SK-N-SH treated with all-trans-retinoic acid at 6 μM for 48 hours (cell line): ENCODE measurements around the gene MROH7.

Experiments used
- ATAC-seq: fragments of 200-7000 bp; cut with Tn5 transposase; 3 replicates; pipeline ENCODE4 v1.9.1; 2020; ENCODE audit warnings: mild to moderate bottlenecking, moderate library complexity
- ARNTL ChIP-seq: fragments of 450-650 bp; formaldehyde crosslinking; IDR thresholded peaks from 2 replicates; pipeline ENCODE4 v1.5.0; 2020; ENCODE audit warnings: low read depth, mild to moderate bottlenecking, moderate library complexity, borderline replicate concordance
- BACH2 ChIP-seq: fragments of 250-450 bp; sonication (Bioruptor Pico); IDR thresholded peaks from 2 replicates; pipeline ENCODE4 v1.9.0; 2021; ENCODE audit warnings: mild to moderate bottlenecking, borderline replicate concordance
- CSDC2 ChIP-seq: fragments of 250-450 bp; sonication (Bioruptor Pico); IDR thresholded peaks from 2 replicates; pipeline ENCODE4 v1.5.0; 2020; ENCODE audit warnings: mild to moderate bottlenecking, moderate library complexity
- ESRRG ChIP-seq: fragments of 250-450 bp; sonication (Bioruptor Pico); IDR thresholded peaks from 2 replicates; pipeline ENCODE4 v1.6.1; 2021; ENCODE audit warnings: mild to moderate bottlenecking
- GLIS3 ChIP-seq: fragments of 250-450 bp; sonication (Bioruptor Pico); IDR thresholded peaks from 2 replicates; pipeline ENCODE4 v1.5.0; 2020; ENCODE audit warnings: mild to moderate bottlenecking, moderate library complexity
- OSR1 ChIP-seq: fragments of 250-450 bp; sonication (Bioruptor Pico); IDR thresholded peaks from 2 replicates; pipeline ENCODE4 v1.8.0; 2022; ENCODE audit warnings: moderate library complexity, mild to moderate bottlenecking, inconsistent platforms
- PPARA ChIP-seq: fragments of 250-450 bp; sonication (Bioruptor Pico); IDR thresholded peaks from 2 replicates; pipeline ENCODE4 v1.5.0; 2020; ENCODE audit warnings: mild to moderate bottlenecking, borderline replicate concordance
- SNAI2 ChIP-seq: fragments of 250-450 bp; sonication (Bioruptor Pico); IDR thresholded peaks from 2 replicates; pipeline ENCODE4 v1.5.0; 2020; ENCODE audit warnings: mild to moderate bottlenecking, moderate library complexity
- TCF4 ChIP-seq: fragments of 250-450 bp; sonication (Bioruptor Pico); IDR thresholded peaks from 2 replicates; pipeline ENCODE4 v1.8.0; 2021; ENCODE audit warnings: mild to moderate bottlenecking, moderate library complexity, borderline replicate concordance
- TOX ChIP-seq: fragments of 250-450 bp; sonication (Bioruptor Pico); IDR thresholded peaks from 2 replicates; pipeline ENCODE4 v1.8.0; 2021; ENCODE audit warnings: mild to moderate bottlenecking, moderate library complexity, borderline replicate concordance
- ZFP3 ChIP-seq: fragments of 250-450 bp; sonication (Bioruptor Pico); IDR thresholded peaks from 2 replicates; pipeline ENCODE4 v1.5.0; 2020; ENCODE audit warnings: mild to moderate bottlenecking, moderate library complexity
- ZFP30 ChIP-seq: fragments of 450-650 bp; formaldehyde crosslinking; IDR thresholded peaks from 2 replicates; pipeline ENCODE4 v1.5.0; 2022; ENCODE audit warnings: mild to moderate bottlenecking, moderate library complexity
- ZNF70 ChIP-seq: fragments of 450-650 bp; formaldehyde crosslinking; IDR thresholded peaks from 2 replicates; pipeline ENCODE4 v1.5.0; 2020; ENCODE audit warnings: mild to moderate bottlenecking, moderate library complexity
- ZNF8 ChIP-seq: fragments of 450-650 bp; formaldehyde crosslinking; IDR thresholded peaks from 2 replicates; pipeline ENCODE4 v1.5.0; 2020; ENCODE audit warnings: mild to moderate bottlenecking, moderate library complexity
- TF ChIP-seq, protein P1 (sequence below): fragments of 250-450 bp; sonication (Bioruptor Pico); IDR thresholded peaks from 2 replicates; pipeline ENCODE4 v1.8.0; 2021; ENCODE audit warnings: low read depth, mild to moderate bottlenecking, moderate library complexity, borderline replicate concordance
- TF ChIP-seq, protein P2 (sequence below): fragments of 250-450 bp; sonication (Bioruptor Pico); IDR thresholded peaks from 2 replicates; pipeline ENCODE4 v1.5.0; 2020; ENCODE audit warnings: mild to moderate bottlenecking, moderate library complexity
- TF ChIP-seq, protein P3 (sequence below): fragments of 250-450 bp; sonication (Bioruptor Pico); IDR thresholded peaks from 2 replicates; pipeline ENCODE4 v1.8.0; 2020; ENCODE audit warnings: mild to moderate bottlenecking, moderate library complexity, borderline replicate concordance
- TF ChIP-seq, protein P4 (sequence below): fragments of 250-450 bp; sonication (Bioruptor Pico); IDR thresholded peaks from 2 replicates; pipeline ENCODE4 v1.5.1; 2020; ENCODE audit warnings: low read depth, mild to moderate bottlenecking, moderate library complexity

MROH7 gene

DNA sequence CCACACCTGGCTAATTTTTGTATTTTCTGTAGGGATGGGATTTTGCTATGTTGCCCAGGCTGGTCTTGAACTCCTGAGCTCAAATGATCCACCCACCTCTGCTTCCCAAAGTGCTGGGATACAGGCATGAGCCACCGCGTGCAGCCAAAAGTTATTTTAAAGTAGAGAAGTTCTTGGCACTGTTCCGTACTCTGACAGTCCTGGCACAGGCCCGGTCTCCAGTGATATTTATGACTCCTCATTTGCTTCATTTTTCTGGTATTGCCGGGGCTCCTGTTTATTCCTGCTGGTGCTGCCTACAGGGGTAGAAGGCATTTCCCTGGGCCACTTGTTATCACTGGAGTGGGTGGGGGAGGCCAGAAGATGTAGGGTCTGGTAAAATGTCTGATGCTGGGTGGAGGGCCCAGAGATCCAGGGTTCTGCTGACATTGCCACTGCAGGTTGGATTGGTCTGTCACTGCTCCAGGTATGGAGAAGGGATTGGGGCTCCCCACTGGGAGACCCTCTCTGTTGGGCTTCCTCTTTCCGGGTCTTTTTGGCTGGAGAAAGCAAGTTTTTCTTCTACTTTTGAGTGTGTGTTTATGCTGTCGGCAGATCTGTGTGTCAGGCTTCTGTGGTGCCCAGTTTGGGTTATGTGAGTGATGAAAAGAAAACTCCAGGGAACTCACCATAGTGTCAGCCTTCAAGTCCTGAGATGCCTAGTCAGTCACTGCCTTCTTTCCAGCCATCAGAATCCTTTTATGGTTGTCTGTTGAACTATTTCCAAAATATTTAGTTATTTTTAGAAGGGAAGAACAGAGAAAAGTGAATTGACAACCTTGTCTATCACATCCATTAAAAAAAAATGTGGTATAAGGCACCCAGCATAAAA, 4.5 kb downstream of the MROH7 start (continued):
- no peak for TF ChIP-seq SNAI2 (CRISPR knock-in tag)
- TF ChIP-seq ESRRG (CRISPR knock-in tag), result no peak
- no peak for TF ChIP-seq PPARA (CRISPR knock-in tag)
- TF ChIP-seq BACH2, result no peak
- TF ChIP-seq GLIS3, result no peak
- TF ChIP-seq, all 23 proteins: peak for 0

DNA sequence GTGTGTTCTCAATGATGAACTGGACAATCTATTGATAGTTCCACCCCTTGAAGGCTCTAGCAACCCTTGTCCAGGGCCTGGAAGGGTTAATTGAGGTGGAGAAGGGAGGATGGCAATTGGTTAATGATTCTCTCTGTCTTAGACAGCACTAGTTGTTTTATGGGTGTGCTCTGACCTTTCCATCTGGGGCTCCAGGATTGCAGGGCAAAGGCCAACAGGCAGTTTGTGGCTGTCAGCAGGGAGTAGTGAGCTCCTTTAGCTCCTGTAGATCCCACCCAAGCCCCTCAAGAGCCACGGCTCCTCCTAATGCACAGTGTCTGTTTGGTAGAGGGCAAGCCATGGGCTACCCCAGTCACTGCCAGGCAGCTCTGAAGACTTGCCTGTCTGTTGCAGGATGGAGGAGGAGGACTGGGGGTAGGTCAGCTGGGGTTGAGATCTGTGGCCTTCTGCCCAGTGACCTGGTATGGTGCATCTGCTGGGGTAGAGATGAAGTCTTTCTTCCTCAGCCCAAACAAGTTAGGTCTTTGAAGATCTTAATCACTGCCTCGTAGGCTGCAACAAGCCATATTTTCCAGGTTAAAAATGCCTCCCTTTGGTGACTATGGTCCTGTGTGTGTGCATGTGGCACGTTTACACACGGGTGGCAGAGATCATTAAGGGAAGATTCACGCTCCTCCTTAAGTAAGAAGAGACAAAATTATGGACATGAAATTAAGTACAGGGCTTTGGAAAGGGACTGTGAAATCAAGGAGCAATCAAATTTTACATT, 7.7 kb downstream of the MROH7 start:
- TF ChIP-seq TCF4 (CRISPR knock-in tag) (no peak), SNAI2 (CRISPR knock-in tag) (no peak), ESRRG (CRISPR knock-in tag) (no peak), PPARA (CRISPR knock-in tag) (no peak), ZFP30 (CRISPR knock-in tag) (no peak)
- TF ChIP-seq, protein P1, sequence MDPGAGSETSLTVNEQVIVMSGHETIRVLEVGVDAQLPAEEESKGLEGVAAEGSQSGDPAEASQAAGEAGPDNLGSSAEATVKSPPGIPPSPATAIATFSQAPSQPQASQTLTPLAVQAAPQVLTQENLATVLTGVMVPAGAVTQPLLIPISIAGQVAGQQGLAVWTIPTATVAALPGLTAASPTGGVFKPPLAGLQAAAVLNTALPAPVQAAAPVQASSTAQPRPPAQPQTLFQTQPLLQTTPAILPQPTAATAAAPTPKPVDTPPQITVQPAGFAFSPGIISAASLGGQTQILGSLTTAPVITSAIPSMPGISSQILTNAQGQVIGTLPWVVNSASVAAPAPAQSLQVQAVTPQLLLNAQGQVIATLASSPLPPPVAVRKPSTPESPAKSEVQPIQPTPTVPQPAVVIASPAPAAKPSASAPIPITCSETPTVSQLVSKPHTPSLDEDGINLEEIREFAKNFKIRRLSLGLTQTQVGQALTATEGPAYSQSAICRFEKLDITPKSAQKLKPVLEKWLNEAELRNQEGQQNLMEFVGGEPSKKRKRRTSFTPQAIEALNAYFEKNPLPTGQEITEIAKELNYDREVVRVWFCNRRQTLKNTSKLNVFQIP (CRISPR knock-in tag), result no peak
- ATAC-seq, result no peak

DNA sequence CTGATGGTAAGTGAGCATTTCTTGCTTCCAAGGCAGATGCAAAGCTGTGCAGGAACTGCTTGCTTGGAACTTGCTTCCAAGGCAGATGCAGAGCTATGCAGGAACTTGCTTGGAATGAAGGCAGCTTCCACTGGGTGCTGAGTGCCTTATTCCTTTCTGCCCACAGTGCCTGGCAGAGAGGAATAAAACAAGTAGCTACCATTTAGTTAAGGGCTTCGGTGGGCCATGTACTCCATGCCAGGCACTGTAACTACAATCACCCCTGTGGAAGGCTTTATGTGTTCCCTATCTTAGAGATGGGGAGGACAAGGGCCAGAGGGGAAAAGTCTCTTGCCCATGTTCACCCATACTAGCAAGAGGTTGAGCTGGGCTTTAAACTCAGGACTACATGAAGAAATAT, 8.3 kb downstream of the MROH7 start:
- TF ChIP-seq, protein P2, sequence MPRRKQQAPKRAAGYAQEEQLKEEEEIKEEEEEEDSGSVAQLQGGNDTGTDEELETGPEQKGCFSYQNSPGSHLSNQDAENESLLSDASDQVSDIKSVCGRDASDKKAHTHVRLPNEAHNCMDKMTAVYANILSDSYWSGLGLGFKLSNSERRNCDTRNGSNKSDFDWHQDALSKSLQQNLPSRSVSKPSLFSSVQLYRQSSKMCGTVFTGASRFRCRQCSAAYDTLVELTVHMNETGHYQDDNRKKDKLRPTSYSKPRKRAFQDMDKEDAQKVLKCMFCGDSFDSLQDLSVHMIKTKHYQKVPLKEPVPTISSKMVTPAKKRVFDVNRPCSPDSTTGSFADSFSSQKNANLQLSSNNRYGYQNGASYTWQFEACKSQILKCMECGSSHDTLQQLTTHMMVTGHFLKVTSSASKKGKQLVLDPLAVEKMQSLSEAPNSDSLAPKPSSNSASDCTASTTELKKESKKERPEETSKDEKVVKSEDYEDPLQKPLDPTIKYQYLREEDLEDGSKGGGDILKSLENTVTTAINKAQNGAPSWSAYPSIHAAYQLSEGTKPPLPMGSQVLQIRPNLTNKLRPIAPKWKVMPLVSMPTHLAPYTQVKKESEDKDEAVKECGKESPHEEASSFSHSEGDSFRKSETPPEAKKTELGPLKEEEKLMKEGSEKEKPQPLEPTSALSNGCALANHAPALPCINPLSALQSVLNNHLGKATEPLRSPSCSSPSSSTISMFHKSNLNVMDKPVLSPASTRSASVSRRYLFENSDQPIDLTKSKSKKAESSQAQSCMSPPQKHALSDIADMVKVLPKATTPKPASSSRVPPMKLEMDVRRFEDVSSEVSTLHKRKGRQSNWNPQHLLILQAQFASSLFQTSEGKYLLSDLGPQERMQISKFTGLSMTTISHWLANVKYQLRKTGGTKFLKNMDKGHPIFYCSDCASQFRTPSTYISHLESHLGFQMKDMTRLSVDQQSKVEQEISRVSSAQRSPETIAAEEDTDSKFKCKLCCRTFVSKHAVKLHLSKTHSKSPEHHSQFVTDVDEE, result no peak
- TF ChIP-seq, all 23 proteins: peak for 0
- no peak for ATAC-seq

DNA sequence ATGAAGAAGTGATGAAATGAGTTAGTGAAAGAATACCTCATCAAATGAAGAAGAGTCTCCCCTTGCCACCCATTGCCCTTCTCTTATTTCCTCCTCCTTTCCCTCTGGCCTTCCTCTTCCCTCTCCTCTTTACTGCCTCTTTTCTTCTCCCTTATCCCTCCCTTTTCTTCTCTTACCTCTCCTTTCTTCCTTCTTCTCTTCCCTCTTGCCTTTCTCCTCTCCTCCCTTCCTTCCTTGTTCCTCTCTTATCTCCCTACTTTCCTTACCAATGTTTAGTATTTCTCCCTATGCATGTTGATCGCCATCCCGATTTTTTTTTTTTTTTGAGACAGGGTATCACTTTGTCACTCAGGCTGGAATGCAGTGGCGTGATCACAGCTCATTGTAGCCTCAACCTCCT, 8.8 kb downstream of the MROH7 start:
- no peak for TF ChIP-seq ZFP3 (CRISPR knock-in tag)
- no peak for TF ChIP-seq GLIS3
- no peak for TF ChIP-seq ZNF8 (CRISPR knock-in tag)
- TF ChIP-seq ZFP30 (CRISPR knock-in tag), result no peak
- TF ChIP-seq OSR1 (CRISPR knock-in tag), result no peak
- no peak for TF ChIP-seq TOX
- TF ChIP-seq CSDC2 (CRISPR knock-in tag), result no peak
- no peak for ATAC-seq

DNA sequence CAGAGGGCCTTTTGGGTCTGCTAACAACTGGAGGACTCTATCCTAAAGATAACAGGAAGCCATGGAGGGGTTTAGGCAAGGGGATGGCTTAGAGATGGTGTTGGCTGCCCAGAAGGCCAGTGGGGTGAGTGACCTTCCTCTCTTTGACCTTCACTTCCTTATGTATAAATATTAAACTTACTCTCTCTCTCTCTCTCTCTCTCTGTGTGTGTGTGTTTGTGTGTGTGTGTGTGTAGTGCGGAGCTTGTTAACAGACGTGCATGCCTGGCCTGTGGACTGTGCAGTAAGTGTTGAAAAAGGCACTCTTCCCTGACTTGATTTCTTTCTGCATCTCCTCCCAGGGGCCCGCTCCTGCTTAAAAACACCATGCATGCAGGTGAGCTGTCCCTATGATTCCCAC, 10.0 kb downstream of the MROH7 start:
- ATAC-seq, result no peak
- TF ChIP-seq, protein P1 (CRISPR knock-in tag), result no peak
- no peak for TF ChIP-seq ESRRG (CRISPR knock-in tag)
- TF ChIP-seq ARNTL (CRISPR knock-in tag), result no peak
- TF ChIP-seq BACH2, result no peak
- no peak for TF ChIP-seq ZNF8 (CRISPR knock-in tag)
- TF ChIP-seq, protein P3, sequence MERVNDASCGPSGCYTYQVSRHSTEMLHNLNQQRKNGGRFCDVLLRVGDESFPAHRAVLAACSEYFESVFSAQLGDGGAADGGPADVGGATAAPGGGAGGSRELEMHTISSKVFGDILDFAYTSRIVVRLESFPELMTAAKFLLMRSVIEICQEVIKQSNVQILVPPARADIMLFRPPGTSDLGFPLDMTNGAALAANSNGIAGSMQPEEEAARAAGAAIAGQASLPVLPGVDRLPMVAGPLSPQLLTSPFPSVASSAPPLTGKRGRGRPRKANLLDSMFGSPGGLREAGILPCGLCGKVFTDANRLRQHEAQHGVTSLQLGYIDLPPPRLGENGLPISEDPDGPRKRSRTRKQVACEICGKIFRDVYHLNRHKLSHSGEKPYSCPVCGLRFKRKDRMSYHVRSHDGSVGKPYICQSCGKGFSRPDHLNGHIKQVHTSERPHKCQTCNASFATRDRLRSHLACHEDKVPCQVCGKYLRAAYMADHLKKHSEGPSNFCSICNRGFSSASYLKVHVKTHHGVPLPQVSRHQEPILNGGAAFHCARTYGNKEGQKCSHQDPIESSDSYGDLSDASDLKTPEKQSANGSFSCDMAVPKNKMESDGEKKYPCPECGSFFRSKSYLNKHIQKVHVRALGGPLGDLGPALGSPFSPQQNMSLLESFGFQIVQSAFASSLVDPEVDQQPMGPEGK, result no peak
- TF ChIP-seq CSDC2 (CRISPR knock-in tag), result no peak
- no peak for TF ChIP-seq TCF4 (CRISPR knock-in tag)
- TF ChIP-seq ZFP30 (CRISPR knock-in tag), result no peak
- TF ChIP-seq, protein P4, sequence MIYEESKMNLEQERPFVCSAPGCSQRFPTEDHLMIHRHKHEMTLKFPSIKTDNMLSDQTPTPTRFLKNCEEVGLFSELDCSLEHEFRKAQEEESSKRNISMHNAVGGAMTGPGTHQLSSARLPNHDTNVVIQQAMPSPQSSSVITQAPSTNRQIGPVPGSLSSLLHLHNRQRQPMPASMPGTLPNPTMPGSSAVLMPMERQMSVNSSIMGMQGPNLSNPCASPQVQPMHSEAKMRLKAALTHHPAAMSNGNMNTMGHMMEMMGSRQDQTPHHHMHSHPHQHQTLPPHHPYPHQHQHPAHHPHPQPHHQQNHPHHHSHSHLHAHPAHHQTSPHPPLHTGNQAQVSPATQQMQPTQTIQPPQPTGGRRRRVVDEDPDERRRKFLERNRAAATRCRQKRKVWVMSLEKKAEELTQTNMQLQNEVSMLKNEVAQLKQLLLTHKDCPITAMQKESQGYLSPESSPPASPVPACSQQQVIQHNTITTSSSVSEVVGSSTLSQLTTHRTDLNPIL (CRISPR knock-in tag), result no peak
- TF ChIP-seq ZNF70 (CRISPR knock-in tag), result no peak
- TF ChIP-seq, protein P2, result no peak
